Type B pancreatic cell (in vitro differentiated cells): Measurements from ENCODE around the gene AFAP1. TPM values are rescaled to one million over a fixed set of nuclear protein-coding genes. Genes with fewer than 3 reads are reported as not detected.

Experiments
- DNase-seq: peaks from one replicate; pipeline ENCODE4 v3.0.0; 2021; ENCODE audit warnings: mixed read lengths; ENCODE audit not compliant: unreplicated experiment; ENCODE audit errors: extremely low spot score
- H3K27ac Mint-ChIP-seq: 2 replicates; pipeline ENCODE4 v1.8.0; 2021; ENCODE audit warnings: mild to moderate bottlenecking, mixed read lengths
- H3K27me3 Mint-ChIP-seq: 2 replicates; pipeline ENCODE4 v1.8.0; 2021; ENCODE audit warnings: mixed read lengths
- H3K36me3 Mint-ChIP-seq: 2 replicates; pipeline ENCODE4 v1.8.0; 2021; ENCODE audit warnings: mixed read lengths
- H3K4me1 Mint-ChIP-seq: one replicate; pipeline ENCODE4 v1.8.0; 2021; ENCODE audit warnings: mixed read lengths; ENCODE audit not compliant: unreplicated experiment
- H3K4me3 Mint-ChIP-seq: 2 replicates; pipeline ENCODE4 v1.8.0; 2021; ENCODE audit warnings: mild to moderate bottlenecking, mixed read lengths
- H3K9me3 Mint-ChIP-seq: 2 replicates; pipeline ENCODE4 v1.8.0; 2021; ENCODE audit warnings: mixed read lengths
- total RNA-seq: library from RNA; stranded (reverse); gene quantifications from 2 replicates; pipeline ENCODE4 v1.2.1, GENCODE V29; 2021; ENCODE audit warnings: low replicate concordance
- TF ChIP-seq, protein P1 (sequence below): fragments of 200-600 bp; sonication (generic); conservative IDR thresholded peaks from 2 replicates; pipeline ENCODE4 v1.5.0; 2021; ENCODE audit warnings: antibody characterized with exemption, mild to moderate bottlenecking

Gene AFAP1
- total RNA-seq, 1 donor from 2014 or later: 36.6 TPM

DNA sequence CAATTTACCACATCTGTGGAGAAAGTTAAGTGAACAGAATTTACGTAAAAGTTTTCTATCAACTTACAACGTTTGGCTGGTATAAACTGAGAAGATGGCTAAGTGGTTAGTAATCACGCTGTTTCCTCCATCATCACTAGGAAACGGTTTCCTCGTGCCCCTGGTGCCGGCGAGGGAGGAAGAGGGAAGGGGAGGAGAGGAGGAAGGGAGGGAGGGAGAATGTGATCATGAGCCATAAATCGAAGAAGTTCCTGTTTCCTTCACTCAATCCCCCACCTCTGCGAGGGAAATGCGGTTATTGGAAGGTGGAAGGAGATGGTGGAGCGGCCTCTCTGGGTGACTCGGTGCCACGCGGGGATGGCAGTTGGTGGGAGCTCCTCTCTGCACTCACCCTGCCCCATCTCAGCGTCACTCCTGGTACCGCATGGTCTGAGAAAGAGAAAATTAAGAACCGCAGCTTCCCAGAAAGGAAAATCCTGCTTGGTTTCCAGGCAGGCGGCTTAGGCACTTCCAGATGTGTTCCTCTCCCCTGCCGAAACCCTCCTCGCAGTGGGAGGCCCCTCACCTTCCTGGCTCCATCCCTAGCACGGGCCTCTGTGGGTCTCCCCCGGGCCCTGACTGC lies 216.8 kb downstream of the AFAP1 start:
- no peak for DNase-seq
- TF ChIP-seq, protein P1, sequence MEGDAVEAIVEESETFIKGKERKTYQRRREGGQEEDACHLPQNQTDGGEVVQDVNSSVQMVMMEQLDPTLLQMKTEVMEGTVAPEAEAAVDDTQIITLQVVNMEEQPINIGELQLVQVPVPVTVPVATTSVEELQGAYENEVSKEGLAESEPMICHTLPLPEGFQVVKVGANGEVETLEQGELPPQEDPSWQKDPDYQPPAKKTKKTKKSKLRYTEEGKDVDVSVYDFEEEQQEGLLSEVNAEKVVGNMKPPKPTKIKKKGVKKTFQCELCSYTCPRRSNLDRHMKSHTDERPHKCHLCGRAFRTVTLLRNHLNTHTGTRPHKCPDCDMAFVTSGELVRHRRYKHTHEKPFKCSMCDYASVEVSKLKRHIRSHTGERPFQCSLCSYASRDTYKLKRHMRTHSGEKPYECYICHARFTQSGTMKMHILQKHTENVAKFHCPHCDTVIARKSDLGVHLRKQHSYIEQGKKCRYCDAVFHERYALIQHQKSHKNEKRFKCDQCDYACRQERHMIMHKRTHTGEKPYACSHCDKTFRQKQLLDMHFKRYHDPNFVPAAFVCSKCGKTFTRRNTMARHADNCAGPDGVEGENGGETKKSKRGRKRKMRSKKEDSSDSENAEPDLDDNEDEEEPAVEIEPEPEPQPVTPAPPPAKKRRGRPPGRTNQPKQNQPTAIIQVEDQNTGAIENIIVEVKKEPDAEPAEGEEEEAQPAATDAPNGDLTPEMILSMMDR: no peak
- peaks cover 16% of the 10 kb centered on the region for H3K27me3 Mint-ChIP-seq
- H3K4me3 Mint-ChIP-seq: no peak overlapping the region
- peaks cover 3% of the 10 kb centered on the region for H3K4me1 Mint-ChIP-seq
- H3K36me3 Mint-ChIP-seq: no peaks in the 10 kb centered on the region
- H3K27ac Mint-ChIP-seq: no peak overlapping the region
- no peaks in the 10 kb centered on the region for H3K9me3 Mint-ChIP-seq

DNA sequence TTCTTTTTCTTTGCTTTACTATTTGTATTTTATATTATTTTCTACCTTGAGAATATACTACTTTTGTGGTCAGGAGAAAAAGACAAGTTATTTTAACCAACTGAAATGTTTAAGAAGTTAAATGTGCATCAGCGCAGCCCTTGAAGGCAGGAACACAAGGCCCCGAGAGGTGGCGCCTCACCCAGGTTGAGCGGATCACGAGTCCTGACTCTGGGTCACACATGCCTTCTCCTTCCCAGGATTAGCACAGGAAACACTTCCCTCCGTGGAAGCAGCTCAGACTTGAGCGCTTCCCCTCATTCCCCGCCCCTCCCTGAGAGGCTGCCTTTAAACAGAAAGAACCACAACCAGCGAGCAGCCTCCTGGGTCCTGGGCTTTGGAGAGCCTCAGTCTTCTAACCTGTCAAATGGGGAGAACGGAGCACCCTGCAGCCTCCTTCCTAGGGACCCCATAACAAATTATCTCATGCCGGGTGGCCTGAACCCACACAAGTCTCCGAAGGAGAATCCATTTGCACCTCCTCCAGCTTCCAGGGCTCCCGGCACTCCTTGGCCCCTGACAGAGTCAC lies 217.6 kb downstream of the AFAP1 start:
- Mint-ChIP-seq H3K4me1 (peaks cover 3% of the 10 kb centered on the region), H3K27me3 (peaks cover 19% of the 10 kb centered on the region), H3K4me3 (no peak overlapping the region), H3K9me3 (no peaks in the 10 kb centered on the region), H3K36me3 (no peaks in the 10 kb centered on the region), H3K27ac (no peak overlapping the region)
- no peak for DNase-seq
- TF ChIP-seq, protein P1: peak; percentile 31

DNA sequence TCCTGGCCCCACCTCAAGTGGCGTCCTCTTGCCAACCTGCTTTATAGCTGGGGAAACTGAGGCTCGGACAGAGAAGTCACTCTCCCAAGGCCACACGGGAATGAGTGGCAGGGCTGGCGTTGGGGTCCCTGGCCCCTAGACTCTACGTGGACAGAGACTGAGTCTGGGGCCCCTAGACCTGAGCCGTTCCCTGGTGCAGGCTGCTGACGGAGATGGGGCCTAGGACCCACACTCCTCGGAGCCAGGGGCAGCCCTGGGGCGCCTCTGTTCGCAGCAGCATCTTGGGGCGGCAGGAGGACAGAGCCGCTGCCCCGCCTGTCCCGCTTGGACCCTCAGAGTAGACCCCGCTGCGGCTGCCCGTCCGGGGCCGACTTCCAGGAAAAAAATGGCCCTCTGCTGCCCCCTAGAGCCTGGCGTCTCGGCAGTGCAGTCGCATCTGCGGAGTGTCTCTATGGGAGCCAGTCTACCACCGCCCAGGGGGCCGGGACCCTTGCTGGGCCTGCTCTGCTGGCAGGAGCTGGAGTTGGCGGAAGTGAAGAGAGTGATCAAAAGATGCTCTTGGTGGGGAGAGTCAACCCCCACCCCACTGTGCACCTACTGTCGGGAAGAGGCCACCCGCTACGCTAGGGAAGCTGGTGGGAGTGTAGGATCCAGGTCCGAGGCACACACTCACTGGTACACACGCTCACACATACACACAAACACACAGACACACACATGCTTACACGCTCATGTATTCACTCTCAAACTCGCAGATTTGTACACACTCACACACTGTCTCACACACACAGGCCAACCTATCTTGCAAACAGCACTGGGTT lies 220.1 kb downstream of the AFAP1 start:
- Mint-ChIP-seq H3K4me3 (no peak overlapping the region), H3K4me1 (peaks cover 3% of the 10 kb centered on the region), H3K9me3 (no peaks in the 10 kb centered on the region), H3K27me3 (peaks cover 23% of the 10 kb centered on the region), H3K36me3 (peaks cover 8% of the 10 kb centered on the region), H3K27ac (no peak overlapping the region)
- peak; percentile 89 for DNase-seq
- TF ChIP-seq, protein P1: peak; percentile 95

DNA sequence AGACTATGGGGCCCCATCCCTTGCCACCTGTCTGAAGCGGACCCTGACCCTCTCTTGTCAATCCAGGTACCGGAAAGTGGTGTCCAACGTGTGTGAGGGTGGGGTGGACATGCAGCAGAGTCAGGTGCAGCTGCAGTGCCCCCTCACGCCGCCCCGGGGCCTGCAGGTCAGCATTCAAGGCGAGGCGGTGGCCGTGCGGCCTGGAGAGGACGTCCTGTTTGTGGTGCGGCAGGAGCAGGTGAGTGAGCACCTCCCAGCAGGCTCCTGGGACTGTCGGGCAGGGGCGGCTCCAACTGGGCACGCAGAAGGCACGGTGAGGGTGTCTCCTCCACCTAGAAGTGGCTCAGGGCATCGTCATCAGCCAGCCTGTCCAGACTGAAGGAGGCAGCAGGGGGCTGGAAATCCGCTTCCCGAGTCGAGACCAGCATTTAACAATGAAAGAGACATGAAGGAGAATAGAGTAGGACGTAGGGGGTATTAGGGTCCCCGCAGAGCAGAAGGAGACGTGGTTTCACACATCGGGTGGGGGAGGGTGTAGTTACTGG lies 221.6 kb downstream of the AFAP1 start:
- peaks cover 7% of the 10 kb centered on the region for H3K4me1 Mint-ChIP-seq
- peaks cover 23% of the 10 kb centered on the region for H3K27me3 Mint-ChIP-seq
- H3K27ac Mint-ChIP-seq: no peak overlapping the region
- TF ChIP-seq, protein P1: no peak
- peaks cover 8% of the 10 kb centered on the region for H3K36me3 Mint-ChIP-seq
- H3K4me3 Mint-ChIP-seq: no peak overlapping the region
- H3K9me3 Mint-ChIP-seq: no peaks in the 10 kb centered on the region
- no peak for DNase-seq

DNA sequence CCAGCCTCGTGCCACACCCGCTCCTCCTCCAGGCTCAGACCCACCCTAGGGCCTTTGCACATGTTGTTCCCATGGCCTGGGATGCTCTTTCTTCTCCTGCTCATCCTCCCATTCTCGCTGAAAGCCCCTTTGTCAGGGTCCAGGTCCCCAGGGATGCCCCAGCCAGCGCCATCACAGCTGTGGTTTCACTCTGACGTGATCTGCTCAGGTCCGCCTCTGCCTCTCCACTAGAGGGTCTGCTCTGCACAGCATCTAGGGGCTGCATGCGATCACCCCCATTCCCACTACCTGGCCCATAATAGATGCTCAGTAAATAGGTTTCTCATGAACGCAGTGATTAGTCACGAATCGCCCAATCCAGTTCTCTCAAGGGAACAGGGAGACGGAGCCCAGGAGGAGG lies 222.5 kb downstream of the AFAP1 start:
- DNase-seq: no peak
- Mint-ChIP-seq H3K4me3 (no peak overlapping the region), H3K9me3 (no peaks in the 10 kb centered on the region), H3K27me3 (peaks cover 23% of the 10 kb centered on the region), H3K36me3 (peaks cover 8% of the 10 kb centered on the region), H3K27ac (no peak overlapping the region), H3K4me1 (peaks cover 8% of the 10 kb centered on the region)
- TF ChIP-seq, protein P1: no peak
